GM12865 (cell line): ENCODE results near the gene IL22.

Experiments used
- DNase-seq: peaks from one replicate; pipeline ENCODE4 v3.0.0; 2010; ENCODE audit warnings: low read depth
- H3K4me3 ChIP-seq: 2 replicates; pipeline ENCODE4 v1.5.1; 2011; ENCODE audit warnings: mild to moderate bottlenecking, low read depth, low read length, control low read depth
- TF ChIP-seq, protein P1 (sequence below): IDR thresholded peaks from 2 replicates; pipeline ENCODE4 v1.5.1; 2011; ENCODE audit warnings: low read length, control low read depth, low read depth, inconsistent platforms; ENCODE audit not compliant: insufficient read depth; ENCODE audit errors: missing control alignments

The IL22 gene

GRCh38 chr12:68233498-68233897 lies 19.9 kb downstream of the IL22 start:
- TF ChIP-seq, protein P1, sequence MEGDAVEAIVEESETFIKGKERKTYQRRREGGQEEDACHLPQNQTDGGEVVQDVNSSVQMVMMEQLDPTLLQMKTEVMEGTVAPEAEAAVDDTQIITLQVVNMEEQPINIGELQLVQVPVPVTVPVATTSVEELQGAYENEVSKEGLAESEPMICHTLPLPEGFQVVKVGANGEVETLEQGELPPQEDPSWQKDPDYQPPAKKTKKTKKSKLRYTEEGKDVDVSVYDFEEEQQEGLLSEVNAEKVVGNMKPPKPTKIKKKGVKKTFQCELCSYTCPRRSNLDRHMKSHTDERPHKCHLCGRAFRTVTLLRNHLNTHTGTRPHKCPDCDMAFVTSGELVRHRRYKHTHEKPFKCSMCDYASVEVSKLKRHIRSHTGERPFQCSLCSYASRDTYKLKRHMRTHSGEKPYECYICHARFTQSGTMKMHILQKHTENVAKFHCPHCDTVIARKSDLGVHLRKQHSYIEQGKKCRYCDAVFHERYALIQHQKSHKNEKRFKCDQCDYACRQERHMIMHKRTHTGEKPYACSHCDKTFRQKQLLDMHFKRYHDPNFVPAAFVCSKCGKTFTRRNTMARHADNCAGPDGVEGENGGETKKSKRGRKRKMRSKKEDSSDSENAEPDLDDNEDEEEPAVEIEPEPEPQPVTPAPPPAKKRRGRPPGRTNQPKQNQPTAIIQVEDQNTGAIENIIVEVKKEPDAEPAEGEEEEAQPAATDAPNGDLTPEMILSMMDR, result no peak
- no peak for DNase-seq
- H3K4me3 ChIP-seq, result no peak overlapping the region

DNA sequence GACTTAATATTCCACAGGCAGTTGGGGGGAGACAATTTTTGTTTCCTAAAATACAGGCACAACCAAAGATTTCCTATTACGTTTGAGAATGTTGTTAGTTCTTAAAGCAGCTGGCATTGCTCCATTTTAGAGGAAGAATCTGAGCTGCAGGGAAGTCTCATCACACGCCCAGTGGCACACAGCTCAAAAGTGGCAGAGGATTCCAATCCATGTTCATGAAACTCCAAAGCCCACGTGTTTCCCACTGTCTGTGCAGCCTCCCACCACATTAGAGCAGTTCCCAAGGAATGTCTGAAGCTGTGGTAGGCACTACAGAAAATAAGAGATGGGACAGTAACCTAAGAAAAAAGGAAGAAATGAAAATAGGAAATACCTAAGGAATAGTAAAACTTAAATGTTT lies 21.7 kb downstream of the IL22 start:
- TF ChIP-seq, protein P1, result no peak

DNA sequence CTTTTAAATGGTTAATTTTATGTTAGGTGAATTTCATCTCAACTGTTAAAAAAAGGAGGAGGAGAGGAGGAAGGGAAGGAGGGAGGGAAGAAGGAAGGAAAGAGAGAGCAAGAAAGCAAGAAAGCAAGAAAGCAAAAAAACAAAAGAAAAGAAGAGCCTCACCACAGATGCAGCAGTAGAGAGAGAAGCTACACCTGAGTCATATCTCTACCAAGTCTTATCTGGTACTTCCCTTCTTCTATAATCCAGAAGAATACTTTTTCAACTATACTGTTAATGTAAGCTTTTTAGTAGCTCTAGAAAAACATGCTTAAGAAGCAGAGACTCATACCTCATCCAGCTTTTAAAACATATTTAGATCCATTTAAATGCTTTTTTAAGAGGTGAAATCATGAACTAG lies 22.2 kb downstream of the IL22 start:
- TF ChIP-seq, protein P1, result no peak
- no peak overlapping the region for H3K4me3 ChIP-seq
- no peak for DNase-seq

More for the DNA sequence above, 21.7 kb downstream of the IL22 start:
- no peak for DNase-seq
- no peak overlapping the region for H3K4me3 ChIP-seq

GRCh38 chr12:68229956-68230355 lies 23.4 kb downstream of the IL22 start:
- no peak for DNase-seq
- TF ChIP-seq, protein P1, result no peak
- H3K4me3 ChIP-seq, result no peak overlapping the region

DNA sequence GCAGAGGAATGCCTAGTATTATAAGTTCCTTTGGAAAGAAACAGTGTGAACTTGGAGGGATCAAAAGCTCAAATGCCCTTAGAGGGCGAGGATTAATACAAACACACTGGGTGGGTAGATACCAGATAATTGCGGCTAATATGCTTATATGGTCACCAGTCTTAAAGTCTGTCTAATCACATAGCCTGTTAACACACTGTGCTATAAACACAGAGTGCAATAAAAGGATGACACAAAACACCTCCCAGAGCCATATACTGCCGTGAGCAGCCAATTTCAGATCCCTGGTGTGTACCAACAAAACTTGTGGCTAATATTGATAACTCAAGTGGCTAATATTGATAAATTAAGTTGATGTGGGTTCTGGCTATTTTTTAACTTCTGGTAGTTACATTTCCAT lies 26.0 kb downstream of the IL22 start:
- DNase-seq, result no peak
- TF ChIP-seq, protein P1, result no peak
- no peak overlapping the region for H3K4me3 ChIP-seq

DNA sequence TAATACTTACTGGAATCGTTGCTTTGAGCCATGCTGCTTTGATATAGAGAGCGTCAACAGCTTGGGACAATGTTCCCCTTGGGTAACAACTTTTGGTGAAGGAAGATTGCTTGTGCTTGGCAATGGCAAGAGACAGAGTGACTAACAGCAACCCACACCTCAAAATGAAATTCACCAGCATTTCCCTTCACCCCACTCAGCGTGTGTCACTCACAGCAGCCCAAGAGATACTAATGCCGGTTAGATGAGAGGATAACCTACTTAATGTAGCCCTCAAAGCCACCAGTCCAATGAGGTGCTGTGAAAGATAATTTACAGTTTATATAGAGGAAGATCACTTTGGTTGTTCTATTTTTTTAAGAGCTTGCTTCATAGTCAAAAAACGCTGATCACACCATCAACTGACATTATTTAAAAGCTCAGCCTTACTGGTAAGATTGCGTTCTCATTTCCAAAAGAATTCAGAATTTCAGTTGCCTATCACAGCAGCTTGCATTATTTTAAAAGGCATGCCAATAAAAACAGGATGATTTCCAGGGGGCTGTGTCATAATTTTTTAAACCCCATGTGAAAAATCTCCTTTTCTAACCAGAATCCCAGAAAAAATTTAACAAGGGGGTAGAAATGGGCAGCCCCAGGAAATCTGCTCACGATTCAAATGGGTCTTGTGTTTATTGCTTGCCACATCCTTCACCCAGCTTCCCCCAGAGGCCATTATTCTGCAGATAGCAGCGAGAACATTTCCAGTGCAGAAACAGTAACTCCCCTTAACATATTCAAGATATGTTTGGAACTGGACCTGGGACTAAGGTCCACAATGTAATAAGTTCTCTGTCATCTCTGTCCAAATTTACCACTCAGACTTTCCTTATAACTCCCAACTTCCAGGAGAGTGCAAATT lies 27.6 kb downstream of the IL22 start, which contains the start of gene IL26:
TSS of gene IL26 (minus strand) at position 235 of the 901 bp plus-strand sequence. CDS start at position 181, 54 bp downstream.
- no peak for DNase-seq
- no peak within 1 kb of the TSS for H3K4me3 ChIP-seq
- TF ChIP-seq, protein P1, result no peak
